Smooth muscle cell (in vitro differentiated cells): Measurements from ENCODE around the gene SIDT1. TPM values are rescaled to one million over a fixed set of nuclear protein-coding genes. Genes with fewer than 3 reads are reported as not detected.

ENCODE experiments used
- DNase-seq: peaks from one replicate; lab custom pipeline; 2025; ENCODE audit not compliant: unreplicated experiment; lab: John Stamatoyannopoulos, UW
- H2AFZ ChIP-seq: fragments of 200-600 bp; sonication (generic); 2 replicates; pipeline ENCODE4 v1.6.0; 2016; ENCODE audit warnings: antibody characterized with exemption, low read depth, mild to moderate bottlenecking
- H3F3A ChIP-seq: fragments of 200-600 bp; sonication (generic); 2 replicates; pipeline ENCODE4 v1.6.0; 2017; ENCODE audit warnings: antibody characterized with exemption, low read depth
- H3K27ac ChIP-seq: fragments of 200-600 bp; sonication (generic); 2 replicates; pipeline ENCODE4 v1.5.1; 2016; ENCODE audit warnings: low read depth, mild to moderate bottlenecking
- H3K27me3 ChIP-seq: fragments of 200-600 bp; sonication (generic); 2 replicates; pipeline ENCODE4 v1.6.1; 2016; ENCODE audit warnings: low read depth, mild to moderate bottlenecking
- H3K36me3 ChIP-seq: fragments of 200-600 bp; sonication (generic); 2 replicates; pipeline ENCODE4 v1.5.1; 2016; ENCODE audit warnings: low read depth
- H3K4me1 ChIP-seq: fragments of 200-600 bp; sonication (generic); 2 replicates; pipeline ENCODE4 v1.5.1; 2016; ENCODE audit warnings: low read depth
- H3K4me2 ChIP-seq: fragments of 200-600 bp; sonication (generic); 2 replicates; pipeline ENCODE4 v1.6.0; 2016; ENCODE audit warnings: mild to moderate bottlenecking
- H3K4me3 ChIP-seq: fragments of 200-600 bp; sonication (generic); 2 replicates; pipeline ENCODE4 v1.5.1; 2016; ENCODE audit warnings: mild to moderate bottlenecking
- H3K79me2 ChIP-seq: fragments of 200-600 bp; sonication (generic); 2 replicates; pipeline ENCODE4 v1.6.0; 2016; ENCODE audit warnings: low read depth, mild to moderate bottlenecking
- H3K9ac ChIP-seq: fragments of 200-600 bp; sonication (generic); 2 replicates; pipeline ENCODE4 v1.6.0; 2016; ENCODE audit warnings: low read depth
- H3K9me3 ChIP-seq: fragments of 200-600 bp; sonication (generic); replicated peaks from 2 replicates; pipeline ENCODE4 v1.5.1; 2016; ENCODE audit warnings: low read depth
- H4K20me1 ChIP-seq: fragments of 200-600 bp; sonication (generic); 2 replicates; pipeline ENCODE4 v1.6.0; 2016; ENCODE audit warnings: low read depth
- CTCF ChIP-seq: fragments of 200-600 bp; sonication (generic); IDR thresholded peaks from 2 replicates; pipeline ENCODE4 v1.5.1; 2017; ENCODE audit warnings: borderline replicate concordance, mild to moderate bottlenecking, antibody characterized with exemption; ENCODE audit not compliant: insufficient read depth, poor library complexity, severe bottlenecking
- WGBS: methylation state at CpG from one replicate; pipeline ENCODE4 v1.1.7; 2016; ENCODE audit warnings: low lambda C conversion rate; 5-methylcytosine and 5-hydroxymethylcytosine counted together
- polyA plus RNA-seq: library from polyadenylated mRNA; unstranded; fragments of >200 nt; fragmentation: Nextera tagmentation; extraction: Ambion mirVana; gene quantifications from 2 replicates; pipeline ENCODE4 v1.2.1, GENCODE V29; 2016
- total RNA-seq: library from RNA; depleted of rRNA; stranded (reverse); fragments of >200 nt; gene quantifications from 2 replicates; pipeline ENCODE4 v1.2.3, GENCODE V29; 2014

The SIDT1 gene
- not detected in 2 replicates for total RNA-seq
- 0.43 TPM in 1 of 2 replicates, not detected in the other for polyA plus RNA-seq

- H3K27ac ChIP-seq, result no peak within 1 kb of the TSS
- H3K36me3 ChIP-seq, result no peaks in the 10 kb centered on the region
- TF ChIP-seq CTCF, result no peak
- H2AFZ ChIP-seq, result peak within 1 kb of the TSS; percentile 71
- 13% methylated on average over 18 of the region's 18 CpGs for WGBS
- DNase-seq, result no peak
- no peaks in the 10 kb centered on the region for H3K79me2 ChIP-seq
- peaks cover 99% of the 10 kb centered on the region for H3K27me3 ChIP-seq
- no peaks in the 10 kb centered on the region for H3K9me3 ChIP-seq
- no peaks in the 10 kb centered on the region for H3F3A ChIP-seq
- H3K4me3 ChIP-seq, result peak within 1 kb of the TSS; percentile 54
- no peaks in the 10 kb centered on the region for H4K20me1 ChIP-seq
- H3K9ac ChIP-seq, result no peak within 1 kb of the TSS
- peak within 1 kb of the TSS; percentile 93 for H3K4me2 ChIP-seq
- H3K4me1 ChIP-seq, result peaks cover 13% of the 10 kb centered on the region
Measured at GRCh38 chr3:113531826-113532697, at the start of gene SIDT1. Gene SIDT1, plus strand, starts transcription at chr3:113532555. Its CDS starts 467 bp downstream, at chr3:113533022.

DNA sequence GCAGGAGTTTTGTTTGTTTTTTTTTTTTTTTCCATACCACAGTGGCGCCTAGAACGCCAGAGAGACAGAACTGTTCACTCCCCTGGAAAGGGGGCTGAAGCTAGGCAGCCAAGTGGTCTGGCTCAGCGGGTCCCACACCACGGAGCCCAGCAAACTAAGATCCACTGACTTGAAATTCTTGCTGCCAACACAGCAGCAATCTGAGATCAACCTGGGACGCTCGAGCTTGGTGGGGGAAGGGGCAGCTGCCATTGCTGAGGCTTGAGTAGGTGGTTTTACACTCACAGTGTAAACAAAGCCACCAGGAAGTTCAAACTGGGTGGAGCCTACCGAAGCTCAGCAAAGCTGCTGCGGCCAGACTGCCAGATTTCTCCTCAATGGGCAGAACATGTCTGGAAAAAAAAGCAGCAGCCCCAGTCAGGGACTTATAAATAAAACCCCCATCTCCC, 47.2 kb upstream of the SIDT1 start:
- no peak overlapping the region for H3K4me3 ChIP-seq
- no peak overlapping the region for H3K4me2 ChIP-seq
- DNase-seq, result no peak
- no peak overlapping the region for H3K9ac ChIP-seq
- no peaks in the 10 kb centered on the region for H3F3A ChIP-seq
- no peaks in the 10 kb centered on the region for H4K20me1 ChIP-seq
- no peak overlapping the region for H2AFZ ChIP-seq
- peaks cover 12% of the 10 kb centered on the region for H3K36me3 ChIP-seq
- TF ChIP-seq CTCF, result no peak
- peaks cover 5% of the 10 kb centered on the region for H3K9me3 ChIP-seq
- no peak overlapping the region for H3K27ac ChIP-seq
- no peaks in the 10 kb centered on the region for H3K4me1 ChIP-seq
- no peaks in the 10 kb centered on the region for H3K79me2 ChIP-seq
- 95% methylated on average over 8 of the region's 8 CpGs for WGBS
- no peaks in the 10 kb centered on the region for H3K27me3 ChIP-seq

- Histone ChIP-seq H4K20me1 (no peaks in the 10 kb centered on the region), H3K4me2 (no peak overlapping the region), H3K4me3 (no peak overlapping the region), H3K4me1 (no peaks in the 10 kb centered on the region), H2AFZ (no peak overlapping the region), H3K36me3 (no peaks in the 10 kb centered on the region), H3K79me2 (no peaks in the 10 kb centered on the region), H3K9me3 (no peaks in the 10 kb centered on the region), H3K27ac (no peak overlapping the region), H3F3A (no peaks in the 10 kb centered on the region), H3K9ac (no peak overlapping the region), H3K27me3 (no peaks in the 10 kb centered on the region)
- TF ChIP-seq CTCF, result peak; percentile 25
- WGBS, result 80% methylated on average over 2 of the region's 2 CpGs
- DNase-seq, result no peak
Measured at GRCh38 chr3:113495035-113495434, 37.3 kb upstream of the SIDT1 start.

- H3F3A ChIP-seq, result no peaks in the 10 kb centered on the region
- H2AFZ ChIP-seq, result no peak overlapping the region
- no peak overlapping the region for H3K4me3 ChIP-seq
- no peaks in the 10 kb centered on the region for H4K20me1 ChIP-seq
- TF ChIP-seq CTCF, result no peak
- H3K4me1 ChIP-seq, result no peaks in the 10 kb centered on the region
- H3K4me2 ChIP-seq, result no peak overlapping the region
- no peak for DNase-seq
- no peak overlapping the region for H3K27ac ChIP-seq
- no peak overlapping the region for H3K9ac ChIP-seq
- no peaks in the 10 kb centered on the region for H3K27me3 ChIP-seq
- no peaks in the 10 kb centered on the region for H3K9me3 ChIP-seq
- no peaks in the 10 kb centered on the region for H3K79me2 ChIP-seq
- H3K36me3 ChIP-seq, result no peaks in the 10 kb centered on the region
Measured at GRCh38 chr3:113496924-113497323, 35.4 kb upstream of the SIDT1 start.
